Astrocyte (in vitro differentiated cells and primary cell): ENCODE measurements around the gene LHPP. TPM values are rescaled to one million over a fixed set of nuclear protein-coding genes. Genes with fewer than 3 reads are reported as not detected.

Source experiments
- DNase-seq: peaks from one replicate; pipeline ENCODE4 v3.0.0-alpha.2; 2010; ENCODE audit warnings: low read depth
- FAIRE-seq: peaks from 2 replicates; lab custom pipeline; 2011; peaks lifted over from hg19 to GRCh38; lab: Jason Lieb, UNC
- H2AFZ ChIP-seq: 2 replicates; pipeline ENCODE4 v1.6.0; 2012; ENCODE audit warnings: low read depth, low read length, inconsistent platforms
- H3K27ac ChIP-seq: 2 replicates; pipeline ENCODE4 v1.5.1; 2011; ENCODE audit warnings: low read depth, low read length, inconsistent platforms
- H3K27me3 ChIP-seq: 2 replicates; pipeline ENCODE4 v1.6.0; 2011; ENCODE audit warnings: low read length, inconsistent platforms; ENCODE audit not compliant: insufficient read depth
- H3K36me3 ChIP-seq: 2 replicates; pipeline ENCODE4 v1.5.1; 2011; ENCODE audit warnings: low read length, inconsistent platforms; ENCODE audit not compliant: insufficient read depth
- H3K4me1 ChIP-seq: 2 replicates; pipeline ENCODE4 v1.5.1; 2011; ENCODE audit warnings: low read length, inconsistent platforms; ENCODE audit not compliant: insufficient read depth
- H3K4me2 ChIP-seq: 2 replicates; pipeline ENCODE4 v1.6.0; 2012; ENCODE audit warnings: low read length, inconsistent platforms
- H3K4me3 ChIP-seq: 2 replicates; pipeline ENCODE4 v1.5.1; 2011; ENCODE audit warnings: low read depth, mild to moderate bottlenecking, low read length, inconsistent platforms; ENCODE audit not compliant: insufficient read depth
- H3K79me2 ChIP-seq: 2 replicates; pipeline ENCODE4 v1.6.0; 2012; ENCODE audit warnings: mild to moderate bottlenecking, low read length, inconsistent platforms; ENCODE audit not compliant: insufficient read depth
- H3K9ac ChIP-seq: 2 replicates; pipeline ENCODE4 v1.6.0; 2012; ENCODE audit warnings: mild to moderate bottlenecking, low read length, inconsistent platforms
- H3K9me3 ChIP-seq: 2 replicates; pipeline ENCODE4 v1.5.1; 2012; ENCODE audit warnings: low read depth, mild to moderate bottlenecking, low read length, inconsistent platforms; ENCODE audit not compliant: insufficient read depth
- H4K20me1 ChIP-seq: 2 replicates; pipeline ENCODE4 v1.6.0; 2012; ENCODE audit warnings: low read length, inconsistent platforms; ENCODE audit not compliant: insufficient read depth
- H3K27ac Mint-ChIP-seq: one replicate; pipeline ENCODE4 v1.8.0; 2021; ENCODE audit warnings: mild to moderate bottlenecking, mixed read lengths; ENCODE audit not compliant: unreplicated experiment
- H3K27me3 Mint-ChIP-seq: one replicate; pipeline ENCODE4 v1.8.0; 2021; ENCODE audit warnings: low read depth, mixed read lengths; ENCODE audit not compliant: unreplicated experiment
- H3K36me3 Mint-ChIP-seq: one replicate; pipeline ENCODE4 v1.8.0; 2021; ENCODE audit warnings: low read depth, mixed read lengths; ENCODE audit not compliant: unreplicated experiment
- H3K4me1 Mint-ChIP-seq: one replicate; pipeline ENCODE4 v1.8.0; 2021; ENCODE audit warnings: low read depth, mixed read lengths; ENCODE audit not compliant: unreplicated experiment
- H3K4me3 Mint-ChIP-seq: one replicate; pipeline ENCODE4 v1.8.0; 2021; ENCODE audit warnings: mild to moderate bottlenecking, moderate library complexity, mixed read lengths; ENCODE audit not compliant: unreplicated experiment
- H3K9me3 Mint-ChIP-seq: one replicate; pipeline ENCODE4 v1.8.0; 2021; ENCODE audit warnings: mild to moderate bottlenecking, mixed read lengths; ENCODE audit not compliant: unreplicated experiment
- CTCF ChIP-seq: IDR thresholded peaks from 2 replicates; pipeline ENCODE4 v1.5.1; 2011; ENCODE audit warnings: low read depth, mild to moderate bottlenecking, inconsistent platforms, low read length, moderate library complexity; ENCODE audit not compliant: insufficient read depth
- EZH2 ChIP-seq: IDR thresholded peaks from 2 replicates; pipeline ENCODE4 v1.6.1; 2012; ENCODE audit warnings: mild to moderate bottlenecking, low read length, inconsistent platforms; ENCODE audit not compliant: insufficient read depth
- total RNA-seq: library from RNA; stranded (reverse); gene quantifications from 2 replicates; pipeline ENCODE4 v1.2.1, GENCODE V29; 2021

LHPP gene
- total RNA-seq, 1 donor from 2014 or later = 6.9 TPM

- no peak for DNase-seq
- H3K4me1 Mint-ChIP-seq = no peaks in the 10 kb centered on the region
- H3K79me2 ChIP-seq = no peaks in the 10 kb centered on the region
- peaks cover 10% of the 10 kb centered on the region for H3K9me3 Mint-ChIP-seq
- H3K36me3 ChIP-seq = no peaks in the 10 kb centered on the region
- H3K27me3 Mint-ChIP-seq = peaks cover 23% of the 10 kb centered on the region
- H3K4me1 ChIP-seq = no peaks in the 10 kb centered on the region
- peaks cover 6% of the 10 kb centered on the region for H3K36me3 Mint-ChIP-seq
- TF ChIP-seq CTCF (no peak), EZH2 (no peak)
- H3K9ac ChIP-seq = no peak overlapping the region
- H2AFZ ChIP-seq = no peak overlapping the region
- no peak overlapping the region for H3K27ac ChIP-seq
- H3K4me3 ChIP-seq = no peak overlapping the region
- H4K20me1 ChIP-seq = no peaks in the 10 kb centered on the region
- no peaks in the 10 kb centered on the region for H3K27me3 ChIP-seq
- peaks cover 15% of the 10 kb centered on the region for H3K9me3 ChIP-seq
- no peak overlapping the region for H3K27ac Mint-ChIP-seq
- FAIRE-seq = no peak
- no peak overlapping the region for H3K4me3 Mint-ChIP-seq
- no peak overlapping the region for H3K4me2 ChIP-seq
Observed at GRCh38 chr10:124596116-124596785, 134.6 kb downstream of the LHPP start.

- H3K9me3 ChIP-seq = peaks cover 5% of the 10 kb centered on the region
- no peak overlapping the region for H3K9ac ChIP-seq
- H2AFZ ChIP-seq = no peak overlapping the region
- Mint-ChIP-seq H3K27me3 (peaks cover 25% of the 10 kb centered on the region), H3K4me3 (no peak overlapping the region), H3K4me1 (no peaks in the 10 kb centered on the region), H3K9me3 (peaks cover 6% of the 10 kb centered on the region), H3K27ac (no peak overlapping the region), H3K36me3 (peaks cover 6% of the 10 kb centered on the region)
- H3K79me2 ChIP-seq = no peaks in the 10 kb centered on the region
- no peaks in the 10 kb centered on the region for H3K4me1 ChIP-seq
- H3K36me3 ChIP-seq = no peaks in the 10 kb centered on the region
- no peaks in the 10 kb centered on the region for H4K20me1 ChIP-seq
- DNase-seq (no peak), FAIRE-seq (no peak)
- no peaks in the 10 kb centered on the region for H3K27me3 ChIP-seq
- H3K27ac ChIP-seq = no peak overlapping the region
- no peak overlapping the region for H3K4me2 ChIP-seq
- TF ChIP-seq EZH2 (no peak), CTCF (no peak)
- H3K4me3 ChIP-seq = no peak overlapping the region
Observed at GRCh38 chr10:124596962-124597845, 135.6 kb downstream of the LHPP start.
